HG03565 (cell line): ENCODE results near the gene PALS1.
A peak's percentile ranks its signal among the peaks of the same experiment; 100 is the strongest.

Experiments used
- ATAC-seq: cut with Tn5 transposase; IDR thresholded peaks from one replicate; pipeline ENCODE4 v1.9.1; 2021; ENCODE audit warnings: mild to moderate bottlenecking, moderate library complexity; ENCODE audit not compliant: unreplicated experiment

PALS1 gene

GRCh38 chr14:67241411-67242167 is at the start of gene PALS1:
Gene PALS1, plus strand, starts transcription at chr14:67241435. Its CDS starts 37,736 bp downstream, at chr14:67279171.
- ATAC-seq, result peak; percentile 23

DNA sequence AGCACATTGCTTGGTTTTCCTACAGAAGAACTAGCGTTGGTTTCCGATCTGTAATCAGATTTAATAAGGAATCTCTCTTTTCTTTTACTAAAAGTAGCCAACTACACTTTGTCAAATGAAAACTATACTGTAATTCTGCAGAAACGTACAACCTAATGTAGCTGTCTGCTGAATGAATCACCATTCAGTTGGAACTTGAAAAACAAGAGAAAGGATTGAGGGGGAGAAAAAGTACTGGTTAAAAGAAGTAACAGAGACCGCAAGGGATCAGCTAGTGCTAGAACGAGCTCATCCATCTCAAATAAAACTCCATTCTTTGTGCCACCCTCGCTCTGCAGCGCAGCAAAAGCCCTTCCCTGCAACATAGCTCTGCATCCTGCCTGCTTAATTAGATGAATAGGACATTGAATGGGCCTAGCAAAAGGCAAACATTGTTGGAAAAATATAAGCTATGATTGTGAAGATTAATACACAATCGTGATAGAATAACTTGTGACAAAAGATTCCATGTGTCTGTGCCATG is 49.4 kb upstream of the PALS1 start:
- no peak for ATAC-seq

GRCh38 chr14:67192366-67192765 is 48.9 kb upstream of the PALS1 start:
- no peak for ATAC-seq

GRCh38 chr14:67195279-67195678 is 46.0 kb upstream of the PALS1 start:
- no peak for ATAC-seq

- ATAC-seq, result no peak
Measured at GRCh38 chr14:67199016-67199415, 42.2 kb upstream of the PALS1 start.

DNA sequence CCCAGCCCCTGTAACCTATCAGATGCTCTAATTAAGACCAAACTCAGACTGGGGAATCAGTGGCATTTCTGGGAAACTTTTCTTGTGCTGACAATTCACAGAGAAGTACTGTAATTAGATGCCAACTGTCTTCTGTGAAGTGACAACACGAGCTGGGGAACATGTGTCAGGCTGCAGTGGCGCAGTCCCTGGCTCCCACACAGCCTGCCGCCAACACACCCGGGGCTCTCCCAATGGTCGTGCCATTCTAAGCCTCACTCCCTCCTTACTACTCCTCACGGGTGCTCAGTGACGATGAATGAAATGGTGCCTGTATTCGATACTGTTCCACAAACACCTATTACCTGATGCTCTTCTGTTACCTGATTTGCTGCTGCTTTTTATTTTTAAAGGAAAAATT is 33.4 kb upstream of the PALS1 start:
- no peak for ATAC-seq

DNA sequence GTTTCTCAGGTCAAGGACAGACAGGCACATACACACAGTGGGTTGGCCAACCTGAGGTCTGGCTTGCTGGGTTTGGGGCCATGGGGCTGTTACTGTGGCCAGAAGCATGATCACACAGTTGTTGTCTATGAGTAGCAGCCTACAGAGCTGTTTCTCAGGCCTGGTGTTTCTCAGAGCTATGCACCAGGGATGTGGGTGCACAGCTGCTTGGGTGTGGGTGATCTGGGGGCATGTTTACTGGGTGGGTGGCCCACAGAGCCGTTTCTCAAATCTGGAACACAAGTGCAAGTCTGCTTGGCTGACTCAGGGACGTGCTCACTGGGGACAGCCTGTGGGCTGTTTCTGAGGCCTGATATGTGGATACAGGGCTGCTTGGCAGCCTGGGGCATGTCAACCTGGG is 23.1 kb upstream of the PALS1 start:
- ATAC-seq, result no peak

- no peak for ATAC-seq
Measured at GRCh38 chr14:67221248-67221981, 19.8 kb upstream of the PALS1 start.

DNA sequence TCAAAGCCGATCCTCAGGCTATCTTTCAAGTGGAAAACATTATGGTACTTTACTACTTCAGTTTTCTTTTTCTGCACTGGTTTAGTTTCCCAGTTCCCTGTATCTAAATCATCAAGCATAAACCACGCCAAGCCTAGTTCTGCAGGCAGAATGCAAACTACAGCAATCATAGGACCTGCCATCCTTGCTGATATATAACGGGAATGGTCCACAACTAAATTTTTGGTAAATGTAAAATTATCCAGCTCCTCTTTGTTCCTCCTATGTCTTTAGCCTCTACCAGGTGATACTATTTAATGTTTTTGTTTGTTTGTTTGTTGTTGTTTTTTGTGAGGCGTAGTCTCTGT is 19.3 kb upstream of the PALS1 start:
- no peak for ATAC-seq

- no peak for ATAC-seq
Measured at GRCh38 chr14:67225523-67225922, 15.7 kb upstream of the PALS1 start.

DNA sequence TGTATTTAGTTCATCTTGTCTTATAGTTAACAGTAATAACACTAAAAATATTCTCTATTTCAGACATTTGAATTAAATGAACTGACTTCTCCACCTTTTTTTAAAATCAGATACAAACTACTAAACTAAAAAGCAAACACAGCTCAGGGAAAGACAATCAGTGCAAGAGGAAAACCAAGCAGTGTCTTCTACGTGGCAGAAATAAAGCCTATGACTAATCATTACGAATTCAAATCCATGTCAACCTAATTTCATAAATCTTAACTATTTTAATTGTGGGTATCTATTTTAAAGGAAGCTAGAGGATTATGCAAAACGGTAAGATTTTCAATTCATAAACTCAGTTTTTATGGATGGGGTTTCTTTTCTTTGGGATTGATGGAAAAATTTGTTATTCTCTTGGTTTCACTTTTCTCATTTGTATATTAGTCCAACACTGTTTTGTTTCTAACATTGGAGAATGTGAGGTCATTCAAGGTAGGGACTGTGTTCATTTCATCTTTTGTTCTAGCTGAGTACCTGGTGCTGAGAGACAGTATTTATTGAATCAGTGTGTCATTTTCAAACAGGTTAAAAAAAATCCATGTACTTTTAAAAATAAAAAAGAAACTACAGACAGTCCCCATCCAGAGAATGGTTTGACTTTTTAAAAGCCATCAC is 12.8 kb upstream of the PALS1 start:
- no peak for ATAC-seq

DNA sequence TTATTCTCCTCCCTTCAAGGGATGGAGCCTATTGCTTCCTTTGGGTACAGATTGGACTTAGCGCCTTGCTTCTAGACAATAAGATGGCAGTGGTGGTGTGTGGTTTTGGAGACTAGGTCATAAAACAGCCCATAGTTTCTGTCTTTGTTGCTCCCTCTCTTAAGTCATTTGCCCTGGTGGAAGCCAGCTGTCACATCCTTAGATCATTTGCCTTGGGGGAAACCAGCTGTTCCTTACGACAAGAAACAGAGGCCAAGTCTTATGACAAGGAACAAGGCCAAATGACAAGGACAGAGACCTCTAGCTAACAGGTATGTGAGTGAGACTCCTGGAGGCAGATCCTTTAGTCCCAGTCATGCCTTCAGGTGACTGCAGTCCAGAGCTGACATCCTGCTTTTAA is 9.2 kb upstream of the PALS1 start:
- ATAC-seq, result no peak

- ATAC-seq, result no peak
Measured at GRCh38 chr14:67232621-67233020, 8.6 kb upstream of the PALS1 start.

- ATAC-seq, result no peak
Measured at GRCh38 chr14:67237591-67237990, 3.6 kb upstream of the PALS1 start.

- ATAC-seq, result no peak
Measured at GRCh38 chr14:67239582-67239981, 1.7 kb upstream of the PALS1 start.

- ATAC-seq, result peak; percentile 4
Measured at GRCh38 chr14:67240168-67240932, 885 bp upstream of the PALS1 start.

GRCh38 chr14:67240978-67241410 is 241 bp upstream of the PALS1 start:
- ATAC-seq, result peak; percentile 86

GRCh38 chr14:67242168-67242420 is 859 bp downstream of the PALS1 start:
- no peak for ATAC-seq

DNA sequence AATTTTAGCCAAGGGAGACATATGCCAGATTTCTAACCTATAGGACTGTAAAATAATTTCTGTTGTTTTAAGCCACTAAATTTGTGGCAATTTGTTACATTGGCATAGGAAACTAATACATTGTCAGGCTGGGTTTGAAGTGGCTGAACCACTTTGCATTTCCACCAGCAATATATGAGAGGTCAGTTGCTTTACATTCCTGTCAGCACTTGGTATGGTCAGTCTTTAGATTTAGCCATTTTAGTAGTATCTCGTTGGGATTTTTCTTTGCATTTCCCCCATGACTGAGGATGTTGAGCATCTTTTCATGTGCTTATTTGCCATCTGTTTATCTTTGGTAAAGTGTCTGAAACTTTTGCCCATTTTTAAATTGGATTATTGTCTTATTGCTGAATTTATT is 3.9 kb downstream of the PALS1 start:
- no peak for ATAC-seq

- ATAC-seq, result no peak
Measured at GRCh38 chr14:67251573-67252226, 10.5 kb downstream of the PALS1 start.
